DND-41 (cell line): Measurements from ENCODE around the gene RASAL2.

Source experiments
- CTCF ChIP-seq: IDR thresholded peaks from 2 replicates; pipeline ENCODE4 v1.5.1; 2012; ENCODE audit warnings: borderline replicate concordance, low read length, moderate library complexity, mild to moderate bottlenecking; ENCODE audit not compliant: poor library complexity, severe bottlenecking; ENCODE audit errors: extremely low read depth
- EZH2 ChIP-seq: IDR thresholded peaks from 3 replicates; pipeline ENCODE4 v1.6.1; 2012; ENCODE audit warnings: borderline replicate concordance, low read depth, mild to moderate bottlenecking, moderate library complexity, low read length, inconsistent platforms; ENCODE audit not compliant: severe bottlenecking

- TF ChIP-seq CTCF (no peak), EZH2 (no peak)
Measured at GRCh38 chr1:178356299-178356698, 262.4 kb downstream of the RASAL2 start.
